ENCODE measurements around the gene TBC1D10B. TPM values are rescaled to one million over a fixed set of nuclear protein-coding genes. Genes with fewer than 3 reads are reported as not detected.

The TBC1D10B gene
- total and polyA plus RNA-seq, 9 of the 15 experiments (the other 6 are each of a cell fraction or from before 2014, with no cell fraction given) = 2.2 to 55.4 (median 17.5) TPM

DNA sequence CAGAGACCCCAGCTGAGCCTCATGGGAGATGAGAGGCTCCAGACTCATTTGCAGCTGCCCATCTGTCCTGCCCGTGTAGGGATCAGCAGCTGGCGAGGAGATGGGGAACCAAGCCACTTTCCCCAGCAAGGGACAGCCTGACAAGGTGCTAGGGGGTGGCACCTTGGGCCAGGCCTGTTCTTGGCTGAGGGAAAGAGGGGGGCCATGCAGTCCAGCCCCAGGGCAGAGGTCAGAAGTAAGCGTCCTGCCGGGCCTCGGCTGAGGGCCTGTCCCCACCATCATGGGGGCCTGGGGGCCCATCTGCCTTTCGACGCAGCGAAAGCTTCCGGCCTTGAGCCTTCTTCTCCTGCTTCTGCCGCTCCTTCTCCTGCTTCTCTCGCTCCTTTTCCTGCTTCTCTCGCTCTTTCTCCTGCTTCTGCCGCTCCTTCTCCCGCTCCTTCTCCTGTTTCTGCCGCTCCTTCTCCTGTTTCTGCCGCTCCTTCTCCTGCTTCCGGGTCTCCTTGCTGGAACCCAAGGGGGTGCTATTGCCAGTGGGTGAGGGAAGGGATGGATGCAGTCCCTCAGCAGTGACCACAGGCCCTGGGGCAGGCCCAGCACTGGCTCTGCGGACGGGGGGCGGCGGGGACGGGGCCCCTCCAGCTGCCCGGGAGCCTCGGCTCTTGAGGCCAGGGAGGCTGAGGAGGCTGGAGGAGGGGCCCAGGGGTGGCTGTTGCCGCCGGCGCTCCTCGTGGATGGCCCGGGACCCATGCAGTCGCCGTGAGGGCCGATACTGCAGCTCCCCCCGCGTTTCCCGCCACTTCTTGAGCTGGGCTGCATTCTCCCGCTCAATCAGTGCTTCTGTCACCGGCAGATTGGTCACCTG, 12.3 kb downstream of the TBC1D10B start (continued):
- TF ChIP-seq, protein P1, sequence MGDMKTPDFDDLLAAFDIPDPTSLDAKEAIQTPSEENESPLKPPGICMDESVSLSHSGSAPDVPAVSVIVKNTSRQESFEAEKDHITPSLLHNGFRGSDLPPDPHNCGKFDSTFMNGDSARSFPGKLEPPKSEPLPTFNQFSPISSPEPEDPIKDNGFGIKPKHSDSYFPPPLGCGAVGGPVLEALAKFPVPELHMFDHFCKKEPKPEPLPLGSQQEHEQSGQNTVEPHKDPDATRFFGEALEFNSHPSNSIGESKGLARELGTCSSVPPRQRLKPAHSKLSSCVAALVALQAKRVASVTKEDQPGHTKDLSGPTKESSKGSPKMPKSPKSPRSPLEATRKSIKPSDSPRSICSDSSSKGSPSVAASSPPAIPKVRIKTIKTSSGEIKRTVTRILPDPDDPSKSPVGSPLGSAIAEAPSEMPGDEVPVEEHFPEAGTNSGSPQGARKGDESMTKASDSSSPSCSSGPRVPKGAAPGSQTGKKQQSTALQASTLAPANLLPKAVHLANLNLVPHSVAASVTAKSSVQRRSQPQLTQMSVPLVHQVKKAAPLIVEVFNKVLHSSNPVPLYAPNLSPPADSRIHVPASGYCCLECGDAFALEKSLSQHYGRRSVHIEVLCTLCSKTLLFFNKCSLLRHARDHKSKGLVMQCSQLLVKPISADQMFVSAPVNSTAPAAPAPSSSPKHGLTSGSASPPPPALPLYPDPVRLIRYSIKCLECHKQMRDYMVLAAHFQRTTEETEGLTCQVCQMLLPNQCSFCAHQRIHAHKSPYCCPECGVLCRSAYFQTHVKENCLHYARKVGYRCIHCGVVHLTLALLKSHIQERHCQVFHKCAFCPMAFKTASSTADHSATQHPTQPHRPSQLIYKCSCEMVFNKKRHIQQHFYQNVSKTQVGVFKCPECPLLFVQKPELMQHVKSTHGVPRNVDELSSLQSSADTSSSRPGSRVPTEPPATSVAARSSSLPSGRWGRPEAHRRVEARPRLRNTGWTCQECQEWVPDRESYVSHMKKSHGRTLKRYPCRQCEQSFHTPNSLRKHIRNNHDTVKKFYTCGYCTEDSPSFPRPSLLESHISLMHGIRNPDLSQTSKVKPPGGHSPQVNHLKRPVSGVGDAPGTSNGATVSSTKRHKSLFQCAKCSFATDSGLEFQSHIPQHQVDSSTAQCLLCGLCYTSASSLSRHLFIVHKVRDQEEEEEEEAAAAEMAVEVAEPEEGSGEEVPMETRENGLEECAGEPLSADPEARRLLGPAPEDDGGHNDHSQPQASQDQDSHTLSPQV (IDR thresholded peaks at IDR 0.05) = no peak
- TF ChIP-seq HNRNPH1 (optimal IDR thresholded peaks at IDR 0.05; ENCODE audit: low read depth, low read length) (no peak), RBFOX2 (IDR thresholded peaks at IDR 0.05; ENCODE audit: low read depth, low read length) (peak; percentile 31; the same call in 1 of the 2 replicates), PPARD (CRISPR knock-in tag; IDR thresholded peaks at IDR 0.05) (no peak), FOSL1 (tag; conservative IDR thresholded peaks at IDR 0.05) (no peak), CREB1 (IDR thresholded peaks at IDR 0.05) (no peak), CREB1 (CRISPR knock-in tag; IDR thresholded peaks at IDR 0.05) (no peak), ZNF354B (CRISPR knock-in tag; IDR thresholded peaks at IDR 0.05) (no peak), ETS2 (tag; IDR thresholded peaks at IDR 0.05; ENCODE audit: borderline replicate concordance, poor library complexity, severe bottlenecking) (no peak), STAT5A (IDR thresholded peaks at IDR 0.05; ENCODE audit: borderline replicate concordance, low read length) (no peak), SRF (CRISPR knock-in tag; IDR thresholded peaks at IDR 0.05) (no peak), DNMT1 (IDR thresholded peaks at IDR 0.05) (no peak), LCOR (CRISPR knock-in tag; IDR thresholded peaks at IDR 0.05) (no peak), NFYB (IDR thresholded peaks at IDR 0.05; ENCODE audit: extremely low read depth, insufficient read length) (no peak)
- TF ChIP-seq, protein P2, sequence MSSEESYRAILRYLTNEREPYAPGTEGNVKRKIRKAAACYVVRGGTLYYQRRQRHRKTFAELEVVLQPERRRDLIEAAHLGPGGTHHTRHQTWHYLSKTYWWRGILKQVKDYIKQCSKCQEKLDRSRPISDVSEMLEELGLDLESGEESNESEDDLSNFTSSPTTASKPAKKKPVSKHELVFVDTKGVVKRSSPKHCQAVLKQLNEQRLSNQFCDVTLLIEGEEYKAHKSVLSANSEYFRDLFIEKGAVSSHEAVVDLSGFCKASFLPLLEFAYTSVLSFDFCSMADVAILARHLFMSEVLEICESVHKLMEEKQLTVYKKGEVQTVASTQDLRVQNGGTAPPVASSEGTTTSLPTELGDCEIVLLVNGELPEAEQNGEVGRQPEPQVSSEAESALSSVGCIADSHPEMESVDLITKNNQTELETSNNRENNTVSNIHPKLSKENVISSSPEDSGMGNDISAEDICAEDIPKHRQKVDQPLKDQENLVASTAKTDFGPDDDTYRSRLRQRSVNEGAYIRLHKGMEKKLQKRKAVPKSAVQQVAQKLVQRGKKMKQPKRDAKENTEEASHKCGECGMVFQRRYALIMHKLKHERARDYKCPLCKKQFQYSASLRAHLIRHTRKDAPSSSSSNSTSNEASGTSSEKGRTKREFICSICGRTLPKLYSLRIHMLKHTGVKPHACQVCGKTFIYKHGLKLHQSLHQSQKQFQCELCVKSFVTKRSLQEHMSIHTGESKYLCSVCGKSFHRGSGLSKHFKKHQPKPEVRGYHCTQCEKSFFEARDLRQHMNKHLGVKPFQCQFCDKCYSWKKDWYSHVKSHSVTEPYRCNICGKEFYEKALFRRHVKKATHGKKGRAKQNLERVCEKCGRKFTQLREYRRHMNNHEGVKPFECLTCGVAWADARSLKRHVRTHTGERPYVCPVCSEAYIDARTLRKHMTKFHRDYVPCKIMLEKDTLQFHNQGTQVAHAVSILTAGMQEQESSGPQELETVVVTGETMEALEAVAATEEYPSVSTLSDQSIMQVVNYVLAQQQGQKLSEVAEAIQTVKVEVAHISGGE (CRISPR knock-in tag; IDR thresholded peaks at IDR 0.05) = no peak
- TF ChIP-seq, protein P3, sequence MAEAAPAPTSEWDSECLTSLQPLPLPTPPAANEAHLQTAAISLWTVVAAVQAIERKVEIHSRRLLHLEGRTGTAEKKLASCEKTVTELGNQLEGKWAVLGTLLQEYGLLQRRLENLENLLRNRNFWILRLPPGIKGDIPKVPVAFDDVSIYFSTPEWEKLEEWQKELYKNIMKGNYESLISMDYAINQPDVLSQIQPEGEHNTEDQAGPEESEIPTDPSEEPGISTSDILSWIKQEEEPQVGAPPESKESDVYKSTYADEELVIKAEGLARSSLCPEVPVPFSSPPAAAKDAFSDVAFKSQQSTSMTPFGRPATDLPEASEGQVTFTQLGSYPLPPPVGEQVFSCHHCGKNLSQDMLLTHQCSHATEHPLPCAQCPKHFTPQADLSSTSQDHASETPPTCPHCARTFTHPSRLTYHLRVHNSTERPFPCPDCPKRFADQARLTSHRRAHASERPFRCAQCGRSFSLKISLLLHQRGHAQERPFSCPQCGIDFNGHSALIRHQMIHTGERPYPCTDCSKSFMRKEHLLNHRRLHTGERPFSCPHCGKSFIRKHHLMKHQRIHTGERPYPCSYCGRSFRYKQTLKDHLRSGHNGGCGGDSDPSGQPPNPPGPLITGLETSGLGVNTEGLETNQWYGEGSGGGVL (CRISPR knock-in tag; IDR thresholded peaks at IDR 0.05) = no peak

All from K562 (cell line).